ENCODE measurements around the gene CASP5. TPM values are rescaled to one million over a fixed set of nuclear protein-coding genes. Genes with fewer than 3 reads are reported as not detected.
"Not testable (repeated sequence)": the region's sequence is repeated elsewhere in the genome, so short reads cannot be mapped to it uniquely, and the experiment has no call there.

CASP5 gene
- polyA plus RNA-seq = under 1 TPM in 1 of 2 donors, not detected in 1; 0.11 TPM

- H3K4me3 ChIP-seq (ENCODE audit: low read depth in 1 of 2, low read length in 2 of 2) = no peak within 1 kb of the TSS
- H3K36me3 ChIP-seq (ENCODE audit: control insufficient read depth in 2 of 2, insufficient read depth in 2 of 2, low read length in 1 of 2) = no peaks in the 10 kb centered on the region
- no peaks in the 10 kb centered on the region for H3K4me1 ChIP-seq (ENCODE audit: control insufficient read depth in 2 of 2, insufficient read depth in 2 of 2, low read length in 1 of 2)
- no peaks in the 10 kb centered on the region for H3K9me3 ChIP-seq (ENCODE audit: control insufficient read depth in 2 of 2, insufficient read depth in 1 of 2, low read depth in 1 of 2, low read length in 1 of 2)
- H3K27me3 ChIP-seq (ENCODE audit: control insufficient read depth in 1 of 2, insufficient read depth in 2 of 2, low read length in 2 of 2) = no peaks in the 10 kb centered on the region
- H3K27ac ChIP-seq (ENCODE audit: low read depth in 2 of 2, low read length in 1 of 2) = no peak within 1 kb of the TSS
Measured at GRCh38 chr11:105023003-105023402, at the start of gene CASP5. TSS of gene CASP5 (minus strand) at chr11:105023168. CDS start at chr11:105023136, 32 bp downstream.

- 50 to 68% methylated on average over 1 of the region's 2 CpGs for WGBS, 2 donors
- H3K27me3 ChIP-seq (ENCODE audit: control insufficient read depth in 1 of 2, insufficient read depth in 2 of 2, low read length in 2 of 2); H3K4me1 ChIP-seq (ENCODE audit: control insufficient read depth in 2 of 2, insufficient read depth in 2 of 2, low read length in 1 of 2); H3K36me3 ChIP-seq (ENCODE audit: control insufficient read depth in 2 of 2, insufficient read depth in 2 of 2, low read length in 1 of 2); H3K9me3 ChIP-seq (ENCODE audit: control insufficient read depth in 2 of 2, insufficient read depth in 1 of 2, low read depth in 1 of 2, low read length in 1 of 2); H3K4me3 ChIP-seq (ENCODE audit: low read depth in 1 of 2, low read length in 2 of 2); H3K27ac ChIP-seq (ENCODE audit: low read depth in 2 of 2, low read length in 1 of 2): not testable (repeated sequence)
Measured at GRCh38 chr11:105072080-105072479, 49.1 kb upstream of the CASP5 start.

- WGBS, 2 donors = 37 to 44% methylated on average over 4 of the region's 4 CpGs
- Histone ChIP-seq H3K36me3 (ENCODE audit: control insufficient read depth in 2 of 2, insufficient read depth in 2 of 2, low read length in 1 of 2) (no peaks in the 10 kb centered on the region), H3K4me1 (ENCODE audit: control insufficient read depth in 2 of 2, insufficient read depth in 2 of 2, low read length in 1 of 2) (no peaks in the 10 kb centered on the region), H3K4me3 (ENCODE audit: low read depth in 1 of 2, low read length in 2 of 2) (peak overlapping the region in 1 of 2 donors; percentile 48), H3K27me3 (ENCODE audit: control insufficient read depth in 1 of 2, insufficient read depth in 2 of 2, low read length in 2 of 2) (no peaks in the 10 kb centered on the region), H3K9me3 (ENCODE audit: control insufficient read depth in 2 of 2, insufficient read depth in 1 of 2, low read depth in 1 of 2, low read length in 1 of 2) (no peaks in the 10 kb centered on the region), H3K27ac (ENCODE audit: low read depth in 2 of 2, low read length in 1 of 2) (peak overlapping the region; percentile 23 to 41)
Measured at GRCh38 chr11:105071089-105071732, 48.2 kb upstream of the CASP5 start.

DNA sequence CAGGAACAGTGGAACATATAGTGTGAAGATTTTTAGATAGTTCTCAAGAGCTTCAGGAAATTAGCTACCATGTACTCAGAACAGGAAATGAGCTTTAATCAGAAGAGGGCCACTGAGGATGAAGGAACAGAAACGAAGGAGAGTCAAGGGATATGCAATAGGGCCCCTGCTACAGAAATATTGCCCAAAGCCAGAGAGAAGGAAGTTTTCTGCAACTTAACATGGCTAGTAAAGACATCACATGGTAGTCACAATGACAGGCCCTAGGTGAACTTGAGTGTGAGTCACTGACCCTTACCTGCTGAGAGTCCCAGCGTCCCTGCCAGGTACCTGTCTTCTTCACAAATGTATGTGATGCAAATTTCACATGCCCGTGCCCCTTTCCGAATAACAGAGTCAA is 47.3 kb upstream of the CASP5 start:
- Histone ChIP-seq H3K36me3 (ENCODE audit: control insufficient read depth in 2 of 2, insufficient read depth in 2 of 2, low read length in 1 of 2) (no peaks in the 10 kb centered on the region), H3K27me3 (ENCODE audit: control insufficient read depth in 1 of 2, insufficient read depth in 2 of 2, low read length in 2 of 2) (no peaks in the 10 kb centered on the region), H3K4me3 (ENCODE audit: low read depth in 1 of 2, low read length in 2 of 2) (peak overlapping the region in 1 of 2 donors; percentile 48), H3K4me1 (ENCODE audit: control insufficient read depth in 2 of 2, insufficient read depth in 2 of 2, low read length in 1 of 2) (no peaks in the 10 kb centered on the region), H3K27ac (ENCODE audit: low read depth in 2 of 2, low read length in 1 of 2) (peak overlapping the region; percentile 8 to 30), H3K9me3 (ENCODE audit: control insufficient read depth in 2 of 2, insufficient read depth in 1 of 2, low read depth in 1 of 2, low read length in 1 of 2) (no peaks in the 10 kb centered on the region)
- WGBS, 2 donors = 67 to 72% methylated on average over 4 of the region's 4 CpGs

- 55 to 89% methylated on average over 2 of the region's 2 CpGs for WGBS, 2 donors
- not testable (repeated sequence) for H3K4me1 ChIP-seq (ENCODE audit: control insufficient read depth in 2 of 2, insufficient read depth in 2 of 2, low read length in 1 of 2); H3K27me3 ChIP-seq (ENCODE audit: control insufficient read depth in 1 of 2, insufficient read depth in 2 of 2, low read length in 2 of 2); H3K36me3 ChIP-seq (ENCODE audit: control insufficient read depth in 2 of 2, insufficient read depth in 2 of 2, low read length in 1 of 2); H3K4me3 ChIP-seq (ENCODE audit: low read depth in 1 of 2, low read length in 2 of 2); H3K9me3 ChIP-seq (ENCODE audit: control insufficient read depth in 2 of 2, insufficient read depth in 1 of 2, low read depth in 1 of 2, low read length in 1 of 2); H3K27ac ChIP-seq (ENCODE audit: low read depth in 2 of 2, low read length in 1 of 2)
Measured at GRCh38 chr11:105069749-105070148, 46.8 kb upstream of the CASP5 start.

- H3K36me3 ChIP-seq (ENCODE audit: control insufficient read depth in 2 of 2, insufficient read depth in 2 of 2, low read length in 1 of 2); H3K27ac ChIP-seq (ENCODE audit: low read depth in 2 of 2, low read length in 1 of 2); H3K4me3 ChIP-seq (ENCODE audit: low read depth in 1 of 2, low read length in 2 of 2); H3K4me1 ChIP-seq (ENCODE audit: control insufficient read depth in 2 of 2, insufficient read depth in 2 of 2, low read length in 1 of 2); H3K27me3 ChIP-seq (ENCODE audit: control insufficient read depth in 1 of 2, insufficient read depth in 2 of 2, low read length in 2 of 2); H3K9me3 ChIP-seq (ENCODE audit: control insufficient read depth in 2 of 2, insufficient read depth in 1 of 2, low read depth in 1 of 2, low read length in 1 of 2): not testable (repeated sequence)
- 36 to 42% methylated on average over 9 of the region's 9 CpGs for WGBS, 2 donors
Measured at GRCh38 chr11:105063245-105063941, 40.4 kb upstream of the CASP5 start.

GRCh38 chr11:105057432-105057831 is 34.5 kb upstream of the CASP5 start:
- WGBS, 2 donors = 57 to 65% methylated on average over 4 of the region's 4 CpGs
- H3K9me3 ChIP-seq (ENCODE audit: control insufficient read depth in 2 of 2, insufficient read depth in 1 of 2, low read depth in 1 of 2, low read length in 1 of 2) = no peaks in the 10 kb centered on the region
- no peak overlapping the region for H3K27ac ChIP-seq (ENCODE audit: low read depth in 2 of 2, low read length in 1 of 2)
- H3K4me1 ChIP-seq (ENCODE audit: control insufficient read depth in 2 of 2, insufficient read depth in 2 of 2, low read length in 1 of 2) = no peaks in the 10 kb centered on the region
- no peak overlapping the region for H3K4me3 ChIP-seq (ENCODE audit: low read depth in 1 of 2, low read length in 2 of 2)
- no peaks in the 10 kb centered on the region for H3K36me3 ChIP-seq (ENCODE audit: control insufficient read depth in 2 of 2, insufficient read depth in 2 of 2, low read length in 1 of 2)
- H3K27me3 ChIP-seq (ENCODE audit: control insufficient read depth in 1 of 2, insufficient read depth in 2 of 2, low read length in 2 of 2) = no peaks in the 10 kb centered on the region

DNA sequence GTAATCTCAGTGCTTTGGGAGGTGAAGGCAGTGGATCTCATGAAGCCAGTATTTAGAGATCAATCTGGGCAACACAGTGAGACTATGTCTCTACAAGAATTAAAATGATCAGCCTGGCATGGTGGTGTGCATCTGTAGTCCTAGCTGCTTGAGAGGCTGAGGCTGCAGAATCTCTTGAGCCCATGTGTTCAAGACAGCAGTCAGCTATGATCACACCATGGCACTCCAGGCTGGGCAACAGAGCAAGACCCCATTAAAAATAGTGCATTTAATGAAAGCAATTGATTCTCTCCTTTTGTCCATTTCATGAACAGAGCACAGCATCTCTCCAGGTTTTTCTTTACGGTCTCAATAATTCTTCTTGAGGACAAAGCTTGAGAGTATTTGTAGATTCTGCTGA is 33.5 kb upstream of the CASP5 start:
- Histone ChIP-seq H3K27me3 (ENCODE audit: control insufficient read depth in 1 of 2, insufficient read depth in 2 of 2, low read length in 2 of 2) (no peaks in the 10 kb centered on the region), H3K4me1 (ENCODE audit: control insufficient read depth in 2 of 2, insufficient read depth in 2 of 2, low read length in 1 of 2) (no peaks in the 10 kb centered on the region), H3K4me3 (ENCODE audit: low read depth in 1 of 2, low read length in 2 of 2) (no peak overlapping the region), H3K9me3 (ENCODE audit: control insufficient read depth in 2 of 2, insufficient read depth in 1 of 2, low read depth in 1 of 2, low read length in 1 of 2) (no peaks in the 10 kb centered on the region), H3K36me3 (ENCODE audit: control insufficient read depth in 2 of 2, insufficient read depth in 2 of 2, low read length in 1 of 2) (no peaks in the 10 kb centered on the region), H3K27ac (ENCODE audit: low read depth in 2 of 2, low read length in 1 of 2) (no peak overlapping the region)
- 93 to 97% methylated on average over 1 of the region's 1 CpG for WGBS, 2 donors

DNA sequence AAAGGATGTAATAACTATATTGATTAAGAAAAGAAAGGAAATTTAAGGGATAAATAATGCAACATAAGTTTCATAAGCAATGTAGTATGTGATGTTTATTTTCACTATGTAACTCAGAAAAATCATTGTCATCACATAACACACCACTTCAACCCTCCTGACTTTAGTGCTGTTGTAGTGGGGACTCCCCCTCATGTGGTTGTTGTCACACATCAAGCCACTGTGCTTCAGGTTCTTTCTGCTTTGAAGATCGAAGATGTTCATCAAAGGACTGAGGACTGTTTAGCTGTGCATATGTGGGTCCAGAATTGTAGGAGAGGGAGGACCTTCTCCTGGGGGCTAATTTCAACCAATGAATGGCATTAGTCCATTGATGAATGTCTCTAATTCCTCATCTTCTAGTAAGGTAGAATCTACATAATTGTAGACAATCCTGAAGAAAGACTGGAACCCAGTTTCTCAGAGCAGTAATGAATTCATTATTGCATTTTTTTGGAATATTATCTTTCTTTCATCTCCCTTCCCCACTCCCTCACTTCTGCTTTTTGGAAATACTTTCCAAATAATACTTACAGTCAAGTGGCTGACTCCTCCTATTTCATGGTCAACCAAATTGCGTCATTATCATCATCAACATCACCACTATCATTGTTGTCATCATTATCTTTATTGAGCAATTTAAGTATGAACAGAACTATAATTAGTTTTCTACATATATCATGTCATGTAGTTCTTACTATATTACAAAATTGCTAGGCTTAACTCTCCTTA is 31.9 kb upstream of the CASP5 start:
- H3K9me3 ChIP-seq (ENCODE audit: control insufficient read depth in 2 of 2, insufficient read depth in 1 of 2, low read depth in 1 of 2, low read length in 1 of 2) = no peaks in the 10 kb centered on the region
- H3K27ac ChIP-seq (ENCODE audit: low read depth in 2 of 2, low read length in 1 of 2) = no peak overlapping the region
- H3K4me1 ChIP-seq (ENCODE audit: control insufficient read depth in 2 of 2, insufficient read depth in 2 of 2, low read length in 1 of 2) = no peaks in the 10 kb centered on the region
- no peak overlapping the region for H3K4me3 ChIP-seq (ENCODE audit: low read depth in 1 of 2, low read length in 2 of 2)
- no peaks in the 10 kb centered on the region for H3K36me3 ChIP-seq (ENCODE audit: control insufficient read depth in 2 of 2, insufficient read depth in 2 of 2, low read length in 1 of 2)
- H3K27me3 ChIP-seq (ENCODE audit: control insufficient read depth in 1 of 2, insufficient read depth in 2 of 2, low read length in 2 of 2) = no peaks in the 10 kb centered on the region
- WGBS, 2 donors = 44 to 80% methylated on average over 2 of the region's 2 CpGs

All from esophagus (tissue), 2 donors.